ENCODE results near the gene ACTN2. TPM values are rescaled to one million over a fixed set of nuclear protein-coding genes. Genes with fewer than 3 reads are reported as not detected.

Gene ACTN2
- total RNA-seq, 2 experiments from 2014 or later: 0.11 to 0.18 TPM

Other genes starting within 250 kb of the ACTN2 start
- 10 to 100 TPM; 87.3 to 89.3 TPM for gene LGALS8, start 162.5 kb upstream of the ACTN2 start, total RNA-seq
- 10 to 100 TPM; 80.9 to 81.7 TPM for gene HEATR1, start 82.0 kb upstream of the ACTN2 start, total RNA-seq
- 10 to 100 TPM; 72.4 to 72.7 TPM for gene MTR, start 108.8 kb downstream of the ACTN2 start, total RNA-seq